GM12891 (cell line): ENCODE results near the gene ME3.

Experiments
- POLR2A ChIP-seq: IDR thresholded peaks from 2 replicates; pipeline ENCODE4 v1.6.1; 2011; ENCODE audit warnings: low read depth, low read length, control low read depth
- POLR2AphosphoS5 ChIP-seq: IDR thresholded peaks from 2 replicates; pipeline ENCODE4 v1.6.1; 2011; ENCODE audit warnings: low read depth, low read length, control low read depth

DNA sequence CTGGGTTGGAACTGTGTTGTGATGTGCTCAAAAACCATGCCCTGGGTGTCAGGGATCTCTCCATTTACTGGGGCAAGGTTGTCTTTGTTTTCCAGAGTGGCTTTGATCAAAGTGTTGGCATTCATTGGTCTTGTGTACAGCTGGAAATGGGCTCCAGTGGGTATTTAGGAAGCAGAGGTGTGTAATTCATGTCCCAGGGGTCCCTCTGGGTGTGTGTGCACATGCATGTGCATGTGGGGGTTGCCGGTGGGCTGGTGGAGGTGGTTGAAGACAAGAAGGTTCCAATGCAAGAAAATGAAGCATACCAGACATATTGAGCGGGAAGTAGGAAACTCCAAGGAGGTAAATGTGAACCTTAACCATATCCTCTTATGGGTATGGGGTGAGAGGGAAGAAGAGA, 121.7 kb downstream of the ME3 start:
- TF ChIP-seq POLR2A, result no peak
- no peak for TF ChIP-seq POLR2AphosphoS5
